ENCODE measurements around the gene RETREG2.

The RETREG2 gene

DNA sequence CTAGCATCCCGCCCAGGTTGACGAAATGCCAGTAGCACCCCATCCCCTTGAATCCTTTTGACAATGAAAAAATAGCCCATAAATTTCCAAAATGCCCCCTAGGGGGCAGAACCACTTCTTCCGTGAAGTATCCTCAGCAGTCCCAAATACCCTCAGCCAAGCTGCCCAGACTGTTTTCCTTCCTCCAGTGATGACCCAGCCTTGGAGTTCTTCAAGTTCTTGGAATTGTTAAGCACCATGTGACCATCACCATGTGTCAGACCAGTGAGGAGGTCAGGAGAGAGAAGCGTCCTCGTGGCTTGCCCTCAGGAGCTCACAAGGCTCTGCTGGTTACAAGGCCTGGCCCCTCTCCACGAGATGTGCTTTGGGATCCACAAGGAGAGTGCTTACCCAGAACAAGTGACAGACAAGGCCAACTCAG, 6.8 kb upstream of the RETREG2 start:
- peak; percentile 68 for FAIRE-seq

- FAIRE-seq = no peak
Observed at GRCh38 chr2:219172231-219173154, 5.6 kb upstream of the RETREG2 start.

DNA sequence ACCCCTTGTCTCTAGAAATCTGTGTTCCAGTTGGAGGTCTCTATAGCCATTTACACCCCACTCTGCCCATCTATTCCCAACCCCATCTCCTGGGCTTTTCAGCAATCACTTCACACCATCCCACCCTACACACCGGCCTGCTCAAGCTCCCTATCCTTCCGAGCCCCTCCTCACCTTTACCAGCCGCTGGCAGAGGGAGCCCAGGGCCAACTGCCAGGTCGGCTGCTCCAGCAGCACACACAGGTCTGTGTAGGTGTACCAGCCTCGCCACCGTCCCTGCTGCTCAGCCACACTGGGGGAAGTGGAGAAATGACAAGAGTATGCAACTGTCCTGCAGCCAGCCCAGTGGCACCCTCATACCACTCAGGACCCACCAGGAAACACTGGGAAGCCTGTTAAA, 4.9 kb upstream of the RETREG2 start:
- FAIRE-seq = no peak

DNA sequence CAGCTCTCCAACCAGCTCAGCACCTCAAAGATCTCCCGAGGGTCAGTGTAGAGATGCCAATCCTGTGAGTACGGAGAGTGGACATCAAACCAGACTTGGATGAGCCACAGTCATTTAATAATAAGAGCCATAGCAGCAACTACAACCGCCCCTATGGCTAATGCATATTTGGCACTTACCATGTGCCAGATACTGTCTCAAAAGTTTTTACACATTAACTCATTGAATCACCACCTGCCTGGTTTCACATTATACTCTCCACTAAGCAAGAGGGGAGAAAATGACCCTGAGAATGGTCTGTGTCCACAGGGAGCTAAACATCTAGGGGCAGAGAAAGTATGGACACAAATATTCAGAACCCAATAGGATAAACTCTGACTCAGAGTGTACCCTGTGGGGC, 3.9 kb upstream of the RETREG2 start:
- FAIRE-seq = no peak

GRCh38 chr2:219174801-219175200, 3.3 kb upstream of the RETREG2 start:
- FAIRE-seq = no peak

DNA sequence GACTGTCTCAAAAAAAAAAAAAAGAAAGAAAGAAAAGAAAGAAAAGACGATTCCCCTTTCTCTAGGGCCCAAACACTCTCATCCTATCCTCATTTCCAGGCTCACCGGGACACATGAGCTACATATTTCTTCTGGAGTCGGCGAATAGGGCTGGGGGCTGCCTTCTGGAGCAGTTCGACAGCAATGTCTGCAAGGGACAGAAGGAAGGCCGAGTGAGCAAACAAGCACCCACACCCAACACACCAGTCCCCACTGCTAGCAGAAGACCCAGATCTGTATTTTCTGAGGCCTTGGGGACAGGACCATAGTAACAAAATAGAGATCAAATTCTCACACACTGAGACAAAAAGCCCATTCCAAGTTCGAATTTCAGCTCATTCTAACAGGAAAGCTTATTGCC, 2.6 kb upstream of the RETREG2 start:
- FAIRE-seq = no peak

- no peak for FAIRE-seq
Observed at GRCh38 chr2:219175928-219176817, 1.9 kb upstream of the RETREG2 start.

DNA sequence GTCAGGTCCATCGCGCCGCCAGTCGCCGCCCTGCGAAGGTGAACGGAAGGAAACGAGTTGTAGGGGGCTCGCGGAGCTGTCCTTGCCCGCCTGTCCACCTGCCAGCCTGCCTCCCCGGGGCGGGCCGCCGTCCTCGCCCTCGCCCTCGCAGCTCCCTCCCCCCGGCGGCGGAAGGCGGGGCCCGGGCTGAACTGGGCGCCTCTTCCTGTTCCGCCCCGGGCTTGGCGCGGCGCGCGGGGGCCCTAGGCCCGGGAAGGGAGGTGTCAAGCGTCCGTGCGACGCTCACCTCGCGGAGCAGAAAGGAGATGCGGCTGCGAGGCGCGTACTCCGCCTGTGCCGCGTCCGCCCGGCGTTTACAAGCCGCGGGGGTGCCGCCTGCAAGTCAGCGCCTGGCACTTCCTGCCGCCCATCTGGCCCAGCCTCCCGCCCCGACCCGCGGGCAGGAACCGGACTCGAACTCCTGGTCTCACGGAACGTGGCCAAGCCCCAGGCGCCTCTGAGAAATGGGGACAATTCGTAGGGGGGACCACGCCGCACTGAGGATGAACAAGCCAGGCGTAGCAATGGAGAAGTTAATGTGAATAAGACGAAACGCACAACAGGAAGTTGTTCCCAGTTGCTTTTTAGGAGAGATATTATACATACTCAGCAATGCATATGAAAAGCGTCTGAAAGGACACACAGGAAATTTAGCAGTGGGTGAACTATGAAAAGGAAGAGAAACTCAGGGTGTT, 1.1 kb upstream of the RETREG2 start, which contains the start of gene CNPPD1:
Gene CNPPD1 (minus strand): TSS at position 108 of the 734 bp plus-strand sequence. CDS start 97 bp downstream, at position 11.
- no peak for FAIRE-seq

DNA sequence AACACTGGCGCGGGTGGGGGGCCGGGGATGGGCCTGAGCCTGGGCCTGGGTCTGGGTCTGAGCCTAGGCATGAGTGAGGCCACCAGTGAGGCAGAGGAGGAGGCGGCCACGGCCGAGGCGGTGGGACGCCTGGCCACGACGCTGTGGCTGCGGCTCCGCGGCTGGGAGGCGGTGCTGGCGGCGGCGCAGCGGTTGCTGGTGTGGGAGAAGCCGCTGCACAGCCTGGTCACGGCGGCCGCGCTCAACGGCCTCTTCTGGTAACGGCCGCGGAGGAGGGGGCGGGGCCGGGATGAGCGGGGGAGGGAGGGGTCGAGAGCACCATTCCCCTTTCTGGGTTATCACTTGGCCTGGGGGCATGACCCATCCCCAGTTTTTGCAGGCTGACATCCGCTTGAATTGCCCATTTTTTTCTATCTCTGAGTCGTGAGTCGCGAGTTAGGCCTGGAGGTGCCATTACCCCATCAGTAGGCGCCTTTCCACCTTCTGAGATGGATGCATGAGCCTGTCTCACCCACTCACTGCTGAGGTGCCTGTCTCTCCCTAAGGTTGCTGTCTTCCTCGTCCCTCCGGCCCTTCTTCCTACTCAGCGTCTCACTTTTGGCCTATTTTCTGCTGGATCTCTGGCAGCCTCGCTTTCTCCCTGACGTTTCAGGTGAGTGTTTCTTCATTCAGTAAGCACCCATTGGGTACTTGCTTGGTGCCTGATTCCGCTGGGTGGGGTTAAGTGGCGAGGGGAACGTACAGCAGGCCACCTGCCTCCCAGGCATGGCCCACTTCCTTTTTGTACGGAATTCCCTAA, 501 bp downstream of the RETREG2 start:
- FAIRE-seq = no peak

- FAIRE-seq = no peak
Observed at GRCh38 chr2:219179601-219180465, 1.8 kb downstream of the RETREG2 start.

DNA sequence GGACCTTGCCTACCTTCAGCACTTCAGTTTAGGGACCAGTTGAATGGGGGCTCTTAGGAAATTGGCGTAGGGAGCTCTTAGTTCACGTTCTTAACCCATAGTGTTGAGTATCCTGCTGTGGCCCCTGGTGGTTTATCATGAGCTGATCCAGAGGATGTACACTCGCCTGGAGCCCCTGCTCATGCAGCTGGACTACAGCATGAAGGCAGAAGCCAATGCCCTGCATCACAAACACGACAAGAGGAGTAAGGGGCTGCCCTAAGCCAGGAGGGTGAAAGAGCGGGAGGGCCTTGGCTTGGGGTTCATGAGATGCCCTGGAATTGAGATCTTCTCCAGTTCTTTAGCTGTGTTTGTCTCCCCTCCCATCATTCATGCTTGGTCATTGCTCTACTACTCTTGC, 2.9 kb downstream of the RETREG2 start:
- no peak for FAIRE-seq

- FAIRE-seq = no peak
Observed at GRCh38 chr2:219181531-219181930, 3.5 kb downstream of the RETREG2 start.

DNA sequence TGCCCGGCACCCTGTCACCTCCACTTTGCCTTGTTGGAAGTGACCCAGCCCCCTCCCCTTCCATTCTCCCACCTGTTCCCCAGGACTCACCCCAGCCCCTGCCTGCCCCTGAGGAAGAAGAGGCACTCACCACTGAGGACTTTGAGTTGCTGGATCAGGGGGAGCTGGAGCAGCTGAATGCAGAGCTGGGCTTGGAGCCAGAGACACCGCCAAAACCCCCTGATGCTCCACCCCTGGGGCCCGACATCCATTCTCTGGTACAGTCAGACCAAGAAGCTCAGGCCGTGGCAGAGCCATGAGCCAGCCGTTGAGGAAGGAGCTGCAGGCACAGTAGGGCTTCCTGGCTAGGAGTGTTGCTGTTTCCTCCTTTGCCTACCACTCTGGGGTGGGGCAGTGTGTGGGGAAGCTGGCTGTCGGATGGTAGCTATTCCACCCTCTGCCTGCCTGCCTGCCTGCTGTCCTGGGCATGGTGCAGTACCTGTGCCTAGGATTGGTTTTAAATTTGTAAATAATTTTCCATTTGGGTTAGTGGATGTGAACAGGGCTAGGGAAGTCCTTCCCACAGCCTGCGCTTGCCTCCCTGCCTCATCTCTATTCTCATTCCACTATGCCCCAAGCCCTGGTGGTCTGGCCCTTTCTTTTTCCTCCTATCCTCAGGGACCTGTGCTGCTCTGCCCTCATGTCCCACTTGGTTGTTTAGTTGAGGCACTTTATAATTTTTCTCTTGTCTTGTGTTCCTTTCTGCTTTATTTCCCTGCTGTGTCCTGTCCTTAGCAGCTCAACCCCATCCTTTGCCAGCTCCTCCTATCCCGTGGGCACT, 4.5 kb downstream of the RETREG2 start:
- FAIRE-seq = no peak

GRCh38 chr2:219183151-219183772, 5.2 kb downstream of the RETREG2 start:
- no peak for FAIRE-seq

DNA sequence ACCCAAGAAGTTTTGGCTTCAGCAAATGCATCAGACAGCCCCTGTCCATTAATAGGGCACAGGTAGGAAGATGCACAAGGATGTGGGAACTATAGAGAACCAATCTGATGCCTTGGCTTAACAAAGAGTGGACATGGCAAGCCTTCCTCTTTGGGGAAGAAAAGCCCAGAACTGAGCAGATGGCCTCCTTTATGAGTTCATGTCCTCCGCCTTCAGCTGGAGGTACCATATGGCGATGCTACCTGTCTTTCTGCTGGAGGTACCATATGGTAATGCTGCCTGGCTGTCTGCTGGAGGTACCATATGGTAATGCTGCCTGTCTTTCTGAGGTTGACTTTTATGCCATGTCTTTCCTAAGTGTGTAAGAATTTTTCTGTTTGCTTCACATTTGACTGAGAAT, 6.0 kb downstream of the RETREG2 start:
- no peak for FAIRE-seq

- FAIRE-seq = no peak
Observed at GRCh38 chr2:219186754-219187456, 8.8 kb downstream of the RETREG2 start.

- no peak for FAIRE-seq
Observed at GRCh38 chr2:219197388-219197787, 19.3 kb downstream of the RETREG2 start.

- FAIRE-seq = no peak
Observed at GRCh38 chr2:219198974-219199373, 20.9 kb downstream of the RETREG2 start.

Measured in TTC549 (cell line).